ENCODE measurements around the gene OR1N1.

DNA sequence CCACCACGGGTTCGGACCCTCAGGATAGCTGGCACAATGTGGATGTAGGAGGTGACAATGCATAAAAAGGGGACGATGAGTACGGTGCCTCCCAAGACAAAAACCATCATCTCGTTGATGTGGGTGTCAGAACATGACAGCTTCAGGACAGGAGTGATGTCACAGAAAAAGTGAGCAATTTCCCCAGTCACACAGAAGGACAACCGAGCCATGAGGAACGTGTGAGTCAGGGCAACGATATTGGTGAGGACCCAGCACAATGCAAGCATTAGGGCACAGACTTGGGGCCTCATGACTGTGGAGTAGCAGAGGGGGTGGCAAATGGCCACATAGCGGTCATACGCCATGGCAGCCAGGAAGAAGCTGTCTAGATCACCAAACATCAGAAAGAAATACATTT lies 491 bp downstream of the OR1N1 start:
- TF ChIP-seq SMC3 (conservative IDR thresholded peaks at IDR 0.05; ENCODE audit: poor library complexity), result no peak
- TF ChIP-seq, protein P1, sequence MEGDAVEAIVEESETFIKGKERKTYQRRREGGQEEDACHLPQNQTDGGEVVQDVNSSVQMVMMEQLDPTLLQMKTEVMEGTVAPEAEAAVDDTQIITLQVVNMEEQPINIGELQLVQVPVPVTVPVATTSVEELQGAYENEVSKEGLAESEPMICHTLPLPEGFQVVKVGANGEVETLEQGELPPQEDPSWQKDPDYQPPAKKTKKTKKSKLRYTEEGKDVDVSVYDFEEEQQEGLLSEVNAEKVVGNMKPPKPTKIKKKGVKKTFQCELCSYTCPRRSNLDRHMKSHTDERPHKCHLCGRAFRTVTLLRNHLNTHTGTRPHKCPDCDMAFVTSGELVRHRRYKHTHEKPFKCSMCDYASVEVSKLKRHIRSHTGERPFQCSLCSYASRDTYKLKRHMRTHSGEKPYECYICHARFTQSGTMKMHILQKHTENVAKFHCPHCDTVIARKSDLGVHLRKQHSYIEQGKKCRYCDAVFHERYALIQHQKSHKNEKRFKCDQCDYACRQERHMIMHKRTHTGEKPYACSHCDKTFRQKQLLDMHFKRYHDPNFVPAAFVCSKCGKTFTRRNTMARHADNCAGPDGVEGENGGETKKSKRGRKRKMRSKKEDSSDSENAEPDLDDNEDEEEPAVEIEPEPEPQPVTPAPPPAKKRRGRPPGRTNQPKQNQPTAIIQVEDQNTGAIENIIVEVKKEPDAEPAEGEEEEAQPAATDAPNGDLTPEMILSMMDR (IDR thresholded peaks at IDR 0.05; ENCODE audit: poor library complexity, severe bottlenecking), result no peak
- TF ChIP-seq TAF1 (IDR thresholded peaks at IDR 0.05; ENCODE audit: low read depth), result no peak
- TF ChIP-seq EP300 (conservative IDR thresholded peaks at IDR 0.05; ENCODE audit: poor library complexity, severe bottlenecking), result no peak
- TF ChIP-seq EZH2 (IDR thresholded peaks at IDR 0.05; ENCODE audit: borderline replicate concordance, insufficient read depth, low read length, poor library complexity, severe bottlenecking), result no peak
